Measurements from ENCODE around the gene MAGI2.

GRCh38 chr7:78684201-78684600 is 769.3 kb downstream of the MAGI2 start:
- TF ChIP-seq EZH2 (IDR thresholded peaks at IDR 0.05; ENCODE audit: insufficient read depth, poor library complexity, severe bottlenecking) (no peak), EZH2phosphoT487 (IDR thresholded peaks at IDR 0.05; ENCODE audit: insufficient read depth, low read depth) (no peak)
